B cell (primary cell): ENCODE data around the gene COLEC12.

Experiments
- EZH2 ChIP-seq: IDR thresholded peaks from 2 replicates; pipeline ENCODE4 v1.6.1; 2012; ENCODE audit warnings: borderline replicate concordance, low read depth, mild to moderate bottlenecking, moderate library complexity, low read length; ENCODE audit not compliant: insufficient read depth, poor library complexity, severe bottlenecking
- TF ChIP-seq, protein P1 (sequence below): fragments of 200-600 bp; IDR thresholded peaks from one replicate; pipeline ENCODE4 v1.8.0; 2022; ENCODE audit warnings: antibody characterized with exemption, mild to moderate bottlenecking

DNA sequence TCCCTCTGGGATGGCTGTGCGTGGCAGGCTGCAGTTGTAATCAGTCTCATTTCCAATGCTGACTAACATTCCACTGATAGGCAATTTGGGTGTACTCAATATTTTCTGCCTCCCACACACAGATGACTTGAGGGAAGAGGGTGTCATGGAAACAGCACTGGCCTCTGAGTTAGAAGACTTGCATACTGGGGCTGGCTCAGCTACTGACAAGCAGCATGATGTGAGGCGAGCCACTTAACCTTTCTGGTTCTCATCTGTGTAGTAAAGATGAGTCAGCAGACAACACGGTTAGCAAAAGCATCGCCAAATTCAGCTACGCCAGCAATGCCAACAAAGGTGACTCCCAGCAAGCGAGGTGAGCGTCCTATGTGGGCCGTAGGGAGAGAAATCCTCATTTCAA, 73.5 kb downstream of the COLEC12 start:
- TF ChIP-seq, protein P1, sequence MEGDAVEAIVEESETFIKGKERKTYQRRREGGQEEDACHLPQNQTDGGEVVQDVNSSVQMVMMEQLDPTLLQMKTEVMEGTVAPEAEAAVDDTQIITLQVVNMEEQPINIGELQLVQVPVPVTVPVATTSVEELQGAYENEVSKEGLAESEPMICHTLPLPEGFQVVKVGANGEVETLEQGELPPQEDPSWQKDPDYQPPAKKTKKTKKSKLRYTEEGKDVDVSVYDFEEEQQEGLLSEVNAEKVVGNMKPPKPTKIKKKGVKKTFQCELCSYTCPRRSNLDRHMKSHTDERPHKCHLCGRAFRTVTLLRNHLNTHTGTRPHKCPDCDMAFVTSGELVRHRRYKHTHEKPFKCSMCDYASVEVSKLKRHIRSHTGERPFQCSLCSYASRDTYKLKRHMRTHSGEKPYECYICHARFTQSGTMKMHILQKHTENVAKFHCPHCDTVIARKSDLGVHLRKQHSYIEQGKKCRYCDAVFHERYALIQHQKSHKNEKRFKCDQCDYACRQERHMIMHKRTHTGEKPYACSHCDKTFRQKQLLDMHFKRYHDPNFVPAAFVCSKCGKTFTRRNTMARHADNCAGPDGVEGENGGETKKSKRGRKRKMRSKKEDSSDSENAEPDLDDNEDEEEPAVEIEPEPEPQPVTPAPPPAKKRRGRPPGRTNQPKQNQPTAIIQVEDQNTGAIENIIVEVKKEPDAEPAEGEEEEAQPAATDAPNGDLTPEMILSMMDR: no peak
- TF ChIP-seq EZH2: no peak
